Fibroblast of skin of right quadriceps (primary cell): ENCODE measurements around the gene FN1.

ENCODE experiments used
- DNase-seq: peaks from one replicate; pipeline ENCODE4 v3.0.0-alpha.2; 2013

FN1 gene

DNA sequence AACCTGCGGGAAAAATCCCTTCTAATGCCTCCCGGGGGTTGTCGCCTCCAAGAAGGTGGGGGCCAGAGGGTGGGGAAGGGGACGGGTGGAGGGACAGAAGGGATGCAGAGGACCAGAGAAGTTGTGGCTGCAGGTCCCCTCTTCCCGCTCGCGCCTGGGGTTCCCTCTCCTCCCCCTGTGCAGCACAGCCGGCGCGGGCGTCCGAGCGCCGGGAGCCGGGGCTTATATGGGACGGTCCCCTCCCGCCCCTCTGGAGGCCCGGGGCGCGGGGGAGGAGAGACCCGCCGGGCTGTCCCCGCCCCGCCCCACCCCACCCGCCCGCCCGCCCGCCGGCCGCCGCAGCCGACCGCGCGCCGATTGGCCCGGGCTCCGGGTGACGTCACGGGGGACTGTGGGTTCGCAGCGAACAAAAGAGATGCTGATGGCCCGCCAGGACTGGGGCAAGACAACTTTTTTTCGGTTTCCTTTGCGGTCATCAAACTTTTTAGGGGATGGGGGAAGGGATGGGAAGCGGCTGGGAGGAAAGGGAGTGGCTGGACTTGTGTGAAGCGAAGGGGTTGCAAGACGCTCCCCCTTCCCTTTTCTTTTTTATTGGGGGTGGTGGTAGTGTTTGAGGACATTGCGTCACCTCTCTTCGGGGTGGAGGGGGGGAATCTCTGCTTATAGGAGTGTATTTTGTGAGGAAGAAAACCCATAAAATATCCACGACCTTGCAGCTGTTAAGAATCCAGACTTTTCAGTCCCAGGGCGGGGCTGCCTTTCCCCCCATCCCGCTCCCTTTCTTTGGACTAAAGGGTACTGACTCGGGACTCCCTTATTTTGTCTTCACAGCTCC, at the start of gene FN1:
FN1 (minus strand) TSS at position 199 of the 835 bp plus-strand sequence. CDS start 266 bp downstream, outside the sequence.
- peak; percentile 100 for DNase-seq

DNA sequence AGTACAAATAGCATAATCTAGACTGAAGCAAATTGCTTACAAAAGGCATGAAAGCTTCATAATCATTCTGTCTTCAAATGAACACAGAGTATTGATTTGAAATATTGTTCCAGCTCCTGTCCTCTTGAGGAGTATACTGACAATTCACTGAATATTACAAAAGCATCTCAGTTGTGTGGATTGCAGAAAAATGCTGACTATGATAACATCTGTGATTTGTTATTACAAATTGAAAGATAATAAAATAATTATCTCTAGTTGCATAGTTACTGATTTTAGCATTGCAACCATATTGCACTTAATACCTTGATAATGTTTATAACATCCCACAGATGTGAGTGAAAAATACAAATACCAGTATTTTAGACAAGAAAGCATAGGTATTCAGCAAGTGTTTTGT, 49.2 kb upstream of the FN1 start:
- DNase-seq = no peak

DNA sequence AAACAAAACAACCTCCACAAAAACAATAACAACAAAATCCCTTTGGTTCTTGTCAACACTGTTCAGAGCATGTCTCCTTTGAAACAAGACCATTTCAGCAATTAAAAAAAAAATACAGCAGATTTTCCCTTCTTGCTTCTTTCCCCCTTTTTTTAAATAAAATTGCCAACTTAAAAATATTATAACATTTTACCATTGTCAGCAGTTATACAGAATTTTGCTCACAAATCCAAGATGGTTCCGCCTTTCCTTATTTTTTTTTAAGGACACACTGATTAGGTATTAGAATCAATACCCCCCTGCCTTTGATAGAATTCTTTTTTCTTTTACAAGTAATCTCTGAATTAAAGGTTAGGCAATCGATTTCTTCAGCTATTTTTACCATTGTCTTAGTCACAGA, 48.7 kb upstream of the FN1 start:
- DNase-seq = no peak

DNA sequence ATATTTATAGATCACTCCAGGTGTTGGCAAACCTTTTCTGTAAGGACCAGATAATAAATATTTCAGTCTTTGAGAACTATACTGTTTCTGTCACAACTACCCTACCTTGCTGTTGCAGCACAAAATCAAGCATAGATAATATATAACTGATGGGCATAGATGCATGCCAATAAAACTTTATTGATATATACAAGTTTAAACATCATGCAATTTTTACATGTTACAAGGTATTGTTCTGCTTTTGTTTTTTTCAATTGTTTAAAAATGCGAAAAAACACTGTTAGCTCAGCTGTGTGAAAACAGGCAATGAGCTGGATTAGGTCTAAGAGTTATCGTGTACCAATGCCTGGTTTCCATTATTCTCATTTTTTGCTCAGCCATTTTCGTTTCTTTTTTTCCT, 47.6 kb upstream of the FN1 start:
- DNase-seq = no peak

DNA sequence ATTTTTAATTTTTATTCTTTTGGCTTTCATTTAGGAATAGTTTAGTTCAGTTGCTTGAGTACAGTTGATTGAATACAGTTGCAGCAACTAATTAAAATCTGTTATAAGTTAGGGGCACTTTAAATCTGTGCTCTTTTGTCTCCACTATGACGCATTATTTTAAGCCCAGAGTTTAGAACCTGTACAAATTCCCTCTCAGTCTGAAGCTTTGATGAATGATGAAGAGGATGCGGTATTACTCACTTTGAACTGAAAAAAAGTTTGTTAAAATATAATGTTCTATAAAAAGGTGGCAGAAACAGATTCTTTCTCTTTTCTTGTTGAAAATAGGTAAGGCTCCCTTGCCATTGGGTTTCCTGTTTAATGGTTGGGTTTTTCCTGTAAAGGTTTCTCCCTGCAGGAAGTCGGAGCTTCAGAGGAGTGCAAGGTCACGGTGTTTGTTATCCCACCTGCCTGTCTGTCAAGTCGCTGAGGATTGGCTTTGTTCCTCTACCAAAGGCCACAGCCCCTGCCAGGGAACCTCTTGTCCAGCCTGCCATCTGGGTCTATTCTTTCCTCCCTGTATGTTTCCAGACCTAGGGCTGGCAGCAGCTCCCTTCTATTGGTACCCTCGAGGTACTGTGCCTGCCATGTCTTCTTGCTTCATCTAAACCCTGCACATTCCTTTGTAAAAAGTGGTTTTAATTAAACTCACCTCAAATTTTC, 43.8 kb upstream of the FN1 start:
- DNase-seq = no peak

DNA sequence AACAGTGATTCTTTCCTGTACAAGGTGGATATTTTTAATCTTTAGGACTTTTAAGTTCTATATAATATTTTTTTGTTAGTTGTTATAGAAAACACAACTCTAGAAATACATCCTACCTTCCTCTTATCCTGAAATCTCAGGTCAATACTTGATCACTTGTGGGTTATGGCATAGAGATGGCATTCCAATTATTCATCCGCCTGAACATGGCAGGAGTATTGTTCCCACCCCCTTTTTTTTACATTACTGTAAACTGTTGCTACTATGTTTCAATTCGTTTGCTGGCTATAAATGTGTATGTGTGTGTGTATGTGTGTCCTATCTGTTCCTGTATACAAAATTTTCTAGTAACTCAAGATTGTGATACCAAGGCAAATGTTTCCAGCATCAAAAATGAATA, 43.3 kb upstream of the FN1 start:
- no peak for DNase-seq

DNA sequence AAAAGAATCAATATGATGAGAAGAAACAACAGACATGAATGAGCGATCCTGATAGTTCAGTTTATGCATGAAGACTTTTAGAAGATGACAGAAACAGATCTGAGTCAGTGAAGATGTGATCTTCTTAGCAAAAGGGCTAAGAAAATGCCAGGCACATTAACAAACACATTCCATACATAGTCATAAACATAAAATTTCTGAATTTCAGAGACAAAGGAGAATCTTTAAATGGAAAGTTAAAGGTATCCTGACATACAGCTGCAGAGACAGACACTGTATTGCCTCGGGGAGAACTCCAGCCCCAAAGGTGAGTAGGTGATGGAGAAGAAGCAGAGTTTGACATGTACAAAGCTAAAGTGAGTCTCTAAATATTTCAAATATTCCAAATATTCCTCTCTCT, 40.6 kb upstream of the FN1 start:
- peak; percentile 48 for DNase-seq

DNA sequence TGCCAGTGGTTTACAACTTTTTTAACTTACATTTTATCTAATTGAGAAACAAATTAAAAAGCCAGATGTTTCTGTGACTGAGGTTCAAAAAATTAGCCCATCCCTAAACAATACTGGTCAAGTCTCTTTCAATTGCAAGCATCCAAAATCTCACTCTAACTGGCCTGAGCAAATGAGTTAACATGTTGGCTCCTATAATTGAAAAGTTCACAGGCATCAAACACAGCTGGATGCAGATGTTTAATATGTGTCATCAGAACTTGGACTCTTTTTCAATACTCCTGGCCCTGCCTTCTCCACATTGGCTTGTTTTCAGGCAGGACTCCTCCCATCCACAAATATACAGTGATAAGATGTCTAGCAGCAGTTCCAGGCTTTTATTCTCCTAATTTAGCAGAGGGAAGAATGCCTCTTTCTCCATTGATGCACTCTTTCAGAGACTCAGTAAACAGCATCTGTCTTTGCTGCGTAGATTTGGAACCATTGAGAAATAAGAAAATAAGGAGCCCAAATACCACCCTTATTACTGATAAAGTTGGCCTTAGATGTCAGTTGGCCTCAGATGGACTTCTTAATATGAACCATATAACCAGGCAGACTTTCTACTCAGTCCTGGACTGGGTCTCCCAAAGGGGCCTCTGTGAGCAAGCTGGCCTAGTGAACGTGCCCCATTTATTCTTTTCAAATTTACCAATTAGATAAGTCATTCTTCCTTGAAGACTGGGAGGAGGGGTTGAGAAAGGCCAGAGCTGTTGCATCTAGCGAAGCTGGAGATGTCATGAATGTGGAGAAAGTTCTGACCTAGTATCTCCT, 30.4 kb upstream of the FN1 start:
- peak; percentile 14 for DNase-seq

DNA sequence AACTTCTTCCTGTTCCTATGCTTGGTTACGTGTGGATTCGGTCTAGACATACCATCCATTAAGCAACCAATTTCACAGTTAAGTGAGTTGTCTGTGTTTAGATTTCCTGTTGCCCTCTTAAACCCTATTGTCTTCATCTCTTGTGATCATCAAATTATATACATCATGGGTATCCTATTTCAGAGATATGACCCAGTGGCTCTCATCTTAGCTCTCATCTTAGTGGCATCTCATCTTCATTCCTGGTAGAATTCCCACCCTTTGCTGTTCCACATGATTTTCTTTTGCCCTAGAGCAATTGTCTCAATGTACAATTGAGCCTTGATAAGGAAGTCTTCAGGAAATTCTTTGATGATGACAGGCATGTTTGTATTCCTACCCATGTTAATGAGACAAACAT, 29.4 kb upstream of the FN1 start:
- no peak for DNase-seq

DNA sequence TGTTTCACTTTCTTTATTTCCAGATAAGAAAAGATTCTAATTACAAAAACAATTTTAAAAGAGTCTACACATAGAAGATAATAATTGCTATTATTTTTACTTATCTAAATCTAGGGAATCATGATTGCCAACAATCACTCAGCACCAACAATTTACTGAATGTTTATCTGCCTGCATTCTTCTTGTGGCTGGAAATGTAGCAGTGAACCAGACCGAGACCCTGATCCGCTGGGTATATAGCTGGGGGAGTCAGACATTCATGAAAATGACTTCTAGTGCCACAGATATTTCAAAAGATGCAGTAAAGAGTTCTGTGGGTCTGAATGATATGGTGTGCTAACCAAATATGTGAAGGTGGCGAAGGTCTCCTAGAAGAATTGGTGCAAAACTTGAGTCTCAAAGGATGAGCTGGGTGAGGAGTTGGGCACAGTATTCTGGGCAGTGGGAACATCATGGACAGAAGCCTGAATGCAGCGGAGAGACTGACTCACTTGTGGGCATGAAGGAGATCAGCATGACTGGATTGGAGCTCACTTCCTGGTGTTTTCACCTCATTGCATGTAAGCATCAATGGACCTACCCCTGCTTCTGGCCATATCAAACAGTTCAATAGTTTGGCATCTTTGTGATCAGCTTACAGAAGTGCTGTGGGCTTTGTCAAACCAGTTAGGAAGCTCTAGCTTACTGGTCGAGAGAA, 26.1 kb upstream of the FN1 start:
- peak; percentile 53 for DNase-seq

DNA sequence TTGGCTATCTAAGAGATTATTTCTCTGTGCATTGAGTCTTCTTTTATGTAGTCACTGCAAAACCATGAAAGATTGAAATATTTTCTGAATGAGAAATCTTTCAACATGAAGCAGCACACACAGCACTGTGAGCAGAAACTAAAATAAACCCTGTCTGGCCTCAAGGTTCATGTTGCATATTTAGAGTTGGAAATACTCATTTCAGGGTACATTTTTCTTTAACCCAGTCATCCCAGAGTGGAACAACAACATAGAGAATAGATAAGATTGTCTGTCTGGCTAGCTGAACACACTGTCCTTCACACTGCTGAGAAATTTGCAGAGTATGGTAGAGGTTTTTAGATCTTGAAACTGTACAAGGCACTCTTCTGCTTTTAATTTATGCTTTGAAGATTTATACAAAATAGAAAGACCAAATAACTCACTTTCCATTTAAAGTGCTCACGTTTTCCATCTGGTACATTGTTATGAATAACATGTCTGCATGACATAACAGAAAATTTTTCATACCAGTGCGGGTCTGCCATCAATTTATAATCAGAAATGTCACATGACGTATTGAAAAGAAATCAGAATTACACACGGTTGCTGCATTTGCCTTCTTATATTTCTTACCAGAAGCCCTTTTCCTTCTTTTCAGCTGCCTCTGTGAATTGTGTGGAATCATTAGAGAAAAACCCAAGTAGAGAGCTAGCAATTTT, 25.0 kb upstream of the FN1 start:
- DNase-seq = peak; percentile 97

DNA sequence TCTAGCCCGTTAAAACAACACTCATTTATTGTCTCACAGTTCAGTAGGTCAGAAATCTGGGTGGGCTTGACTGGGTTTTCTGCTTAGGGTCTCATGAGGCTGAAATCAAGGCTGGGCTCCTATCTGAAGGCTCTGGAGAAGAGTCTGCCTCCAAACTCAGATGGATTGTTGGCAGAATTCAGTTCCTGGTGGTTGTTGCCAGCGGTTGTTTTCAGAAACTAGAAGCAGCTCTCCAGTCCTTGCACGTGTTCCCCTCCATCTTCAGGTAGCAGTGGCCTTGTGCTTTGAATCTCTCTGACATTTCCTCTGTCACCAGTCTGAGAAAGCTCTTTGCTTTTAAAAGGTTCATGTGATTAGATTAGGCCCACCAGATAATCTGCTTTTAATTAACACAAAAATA, 20.1 kb upstream of the FN1 start:
- DNase-seq = no peak

DNA sequence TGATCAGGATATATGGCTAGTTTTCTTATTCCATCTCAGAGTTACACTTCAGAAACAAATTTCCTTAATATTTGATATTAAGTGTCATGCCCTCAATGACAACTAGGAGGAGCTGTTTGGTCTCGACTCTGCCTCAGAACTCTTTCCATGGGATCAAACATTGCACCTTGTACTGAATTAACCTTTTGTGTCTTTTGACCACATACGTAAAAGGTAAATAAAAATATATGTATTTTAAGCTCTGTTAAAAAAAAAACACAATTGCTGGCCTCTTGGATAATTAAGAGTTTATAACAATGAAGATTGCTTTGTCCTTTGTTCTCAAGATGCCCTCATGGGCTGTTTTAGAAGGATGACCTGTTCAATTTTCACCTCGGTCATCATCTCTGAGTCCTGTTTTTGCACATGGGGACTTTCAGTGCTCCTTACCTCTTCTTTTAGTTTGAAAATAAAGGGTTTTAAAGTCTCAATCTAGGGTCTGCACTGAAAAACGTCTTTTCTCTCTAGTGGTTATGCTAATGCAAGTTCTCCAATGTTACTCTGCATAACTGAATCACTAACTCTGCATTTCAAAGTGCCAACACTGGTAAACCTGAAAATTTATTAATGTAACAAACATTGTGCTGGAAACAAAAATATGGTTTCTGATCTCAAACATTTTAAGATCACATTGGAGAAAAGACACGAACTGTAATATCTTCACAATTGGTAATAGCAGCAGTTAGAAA, 18.8 kb upstream of the FN1 start:
- peak; percentile 45 for DNase-seq

DNA sequence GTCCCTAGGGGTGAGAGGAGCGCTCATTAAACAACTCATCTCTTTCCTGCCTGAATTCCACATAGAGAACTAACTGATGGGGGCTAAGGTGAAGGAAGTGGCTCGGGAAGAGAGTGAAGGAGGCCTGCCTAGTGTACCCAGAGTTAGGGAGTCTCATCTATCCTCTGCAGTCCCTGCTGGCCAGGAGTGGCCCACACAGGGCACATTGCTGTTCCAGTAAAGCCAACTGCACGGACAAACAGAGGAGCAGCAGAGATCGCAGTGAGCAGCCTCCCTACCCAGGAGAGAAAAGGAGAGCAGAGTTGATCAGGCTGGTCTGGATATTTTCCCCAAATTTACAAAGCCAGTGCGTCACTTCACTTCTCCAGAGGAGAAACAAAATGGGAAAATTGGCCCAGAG, 16.9 kb upstream of the FN1 start:
- no peak for DNase-seq

DNA sequence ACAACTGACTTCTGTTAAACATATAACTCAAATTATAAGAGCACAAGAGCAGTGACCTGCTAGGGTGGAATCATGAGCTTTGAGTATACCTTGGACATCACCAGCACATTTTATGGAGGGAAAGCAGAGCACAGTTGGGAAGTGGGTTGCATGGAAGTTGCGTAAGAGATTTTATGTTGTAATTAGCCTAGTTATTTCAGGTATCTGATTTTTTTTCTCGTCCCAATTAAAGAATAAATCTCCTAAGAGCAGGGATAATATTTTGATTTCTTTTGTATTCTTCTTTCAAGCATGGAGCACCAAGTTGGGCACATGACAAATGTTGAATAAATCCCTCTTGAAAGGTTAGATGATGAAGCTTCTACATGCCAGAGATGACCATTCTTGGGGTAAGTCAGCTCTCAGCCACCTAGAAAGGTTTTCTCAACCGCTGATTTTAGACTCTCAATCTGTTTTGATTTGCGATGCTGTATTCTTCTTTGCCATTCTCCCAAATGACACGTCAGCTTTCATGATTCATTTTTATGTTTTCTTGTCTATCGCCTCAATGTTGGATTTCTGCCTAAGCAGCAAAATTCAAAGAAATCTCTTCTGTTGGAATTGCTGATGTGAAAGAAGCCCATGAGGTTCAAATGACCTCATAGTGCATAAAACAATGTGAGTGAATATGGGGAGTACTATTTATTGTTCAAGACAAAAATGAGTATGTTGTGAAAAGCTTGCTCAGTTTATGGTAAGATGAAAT, 15.3 kb upstream of the FN1 start:
- DNase-seq = peak; percentile 72

DNA sequence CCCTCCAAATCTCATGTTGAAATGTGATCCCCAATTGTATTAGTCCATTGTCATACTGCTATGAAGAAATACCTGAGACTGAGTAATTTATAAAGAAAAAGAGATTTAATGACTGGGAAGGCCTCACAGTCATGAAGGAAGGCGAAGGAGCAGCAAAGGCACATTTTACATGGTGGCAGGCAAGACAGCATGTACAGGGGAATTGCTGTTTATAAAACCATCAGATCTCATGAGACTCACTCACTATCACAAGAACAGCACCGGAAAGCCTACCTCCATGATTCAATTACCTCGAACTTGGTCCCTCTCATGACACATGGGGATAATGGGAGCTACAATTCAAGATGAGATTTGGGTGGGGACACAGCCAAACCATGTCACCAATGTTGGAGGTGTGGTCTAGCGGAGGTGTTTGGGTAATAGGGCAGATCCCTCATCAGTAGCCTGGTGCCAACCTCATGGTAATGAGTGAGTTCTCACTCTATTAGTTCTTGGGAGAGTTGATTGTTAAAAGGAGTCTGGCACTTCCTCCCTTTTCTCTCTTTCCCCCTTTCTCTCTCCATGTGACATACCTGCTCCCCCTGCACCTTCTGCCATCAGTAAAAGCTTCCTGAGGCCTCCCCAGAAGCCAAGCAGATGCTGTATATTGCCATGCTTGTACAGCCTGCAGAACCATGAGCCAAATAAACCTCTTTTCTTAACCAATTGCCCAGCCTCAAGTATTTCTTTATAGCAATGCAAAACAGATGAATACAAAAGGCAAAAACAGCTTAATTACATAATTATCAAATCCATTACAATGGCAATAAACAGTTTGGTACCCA, 14.5 kb upstream of the FN1 start:
- no peak for DNase-seq

DNA sequence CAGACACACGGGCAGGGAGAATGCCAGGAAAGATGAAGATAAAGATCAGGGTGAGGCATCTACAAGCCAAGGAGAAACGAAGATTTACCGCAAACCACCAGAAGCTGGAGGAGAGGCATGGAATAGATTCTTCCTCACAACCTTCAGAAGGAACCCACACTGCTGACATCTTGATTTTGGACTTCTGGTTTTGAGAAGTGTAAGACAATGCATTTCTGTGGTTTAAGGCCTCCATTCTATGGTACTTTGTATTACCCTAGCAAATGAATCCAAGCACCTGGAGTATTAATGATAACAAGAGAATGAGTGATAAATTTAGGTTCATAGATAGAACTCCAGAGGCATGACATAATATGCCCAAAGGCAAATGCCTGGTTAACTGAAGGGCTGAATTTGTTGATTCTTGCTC, 11.8 kb upstream of the FN1 start:
- DNase-seq = no peak

DNA sequence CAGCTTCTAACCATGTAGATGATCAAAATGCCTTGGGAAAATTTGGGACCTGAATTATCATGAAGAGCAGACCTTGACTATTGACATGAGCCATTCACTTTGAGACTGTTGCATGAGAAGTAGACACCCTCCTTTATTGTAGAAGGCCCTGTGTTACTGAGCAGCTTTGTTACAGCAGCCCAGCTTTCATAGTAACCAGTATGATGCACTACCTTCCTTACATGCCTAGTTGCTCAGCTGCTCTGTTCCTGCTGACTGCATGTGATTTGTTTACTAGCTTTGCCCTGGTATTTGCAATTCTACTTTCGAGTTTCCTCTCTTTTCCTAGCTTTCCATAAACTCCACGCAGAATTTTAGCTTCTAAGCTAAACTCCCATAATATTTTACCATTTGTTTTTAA, 11.2 kb upstream of the FN1 start:
- DNase-seq = no peak

DNA sequence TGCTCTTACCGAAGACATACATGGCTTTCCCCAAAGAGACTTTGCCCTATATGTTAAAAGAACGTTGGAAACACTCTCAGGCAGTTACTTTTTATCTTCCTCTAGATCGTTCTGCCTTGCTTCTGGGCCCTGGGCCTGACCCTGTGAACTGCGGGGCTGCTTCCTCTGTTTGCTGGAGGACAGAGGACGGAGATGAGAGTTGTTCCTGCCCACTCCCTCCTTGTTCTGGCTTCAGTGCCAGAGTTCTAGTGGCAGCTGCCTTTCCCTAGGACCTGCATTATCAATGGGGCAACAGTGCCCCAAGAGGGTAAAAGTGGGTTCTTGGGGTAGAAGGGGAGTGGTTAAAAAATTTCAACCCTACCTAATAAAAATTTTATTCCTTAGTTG, 6.5 kb upstream of the FN1 start:
- DNase-seq = no peak
